Stomach (tissue), 9 donors: Measurements from ENCODE around the gene WDR49. TPM values are rescaled to one million over a fixed set of nuclear protein-coding genes. Genes with fewer than 3 reads are reported as not detected.

Experiments
- DNase-seq, 2 donors: peaks; one replicate each; pipeline versions ENCODE4 v3.0.0 to v3.0.0-alpha.2; 2013 to 2019
- H3K27ac ChIP-seq, 5 donors: fragments of 200-600 bp in 4 of 5; sonication (generic) in 4 of 5; one replicate each; pipeline ENCODE4 v1.5.1; 2013 to 2019; ENCODE audit warnings: mild to moderate bottlenecking in 1 of 5, moderate library complexity in 1 of 5
- H3K27me3 ChIP-seq, 3 donors: fragments of 200-600 bp; sonication (generic); one replicate each; pipeline ENCODE4 v1.5.1; 2017 to 2019; ENCODE audit warnings: mixed run types in 1 of 3
- H3K36me3 ChIP-seq, 4 donors: fragments of 200-600 bp; sonication (generic); 1 replicate in 3 of 4; 2 replicates in 1 of 4; pipeline ENCODE4 v1.5.1; 2016 to 2019
- H3K4me1 ChIP-seq, 4 donors: fragments of 200-600 bp; sonication (generic); one replicate each; pipeline ENCODE4 v1.5.1; 2016 to 2019
- H3K4me3 ChIP-seq, 4 donors: fragments of 200-600 bp; sonication (generic) in 3 of 4; one replicate each; pipeline ENCODE4 v1.5.1; 2016 to 2019; ENCODE audit warnings: mild to moderate bottlenecking in 1 of 4
- H3K9me3 ChIP-seq, 4 donors: fragments of 200-600 bp; sonication (generic); one replicate each; pipeline ENCODE4 v1.5.1; 2016 to 2019
- CTCF ChIP-seq, 7 experiments: fragments of 450-650 bp in 4 of 7; fragments of 200-600 bp in 3 of 7; sonication (generic) in 3 of 7; IDR thresholded peaks; one replicate each; pipeline ENCODE4 v1.5.1; 2016 to 2019; ENCODE audit warnings: antibody characterized with exemption in 7 of 7, control low read depth in 2 of 7, mild to moderate bottlenecking in 1 of 7
- EP300 ChIP-seq: sonication (generic); formaldehyde crosslinking; IDR thresholded peaks from one replicate; pipeline ENCODE4 v1.6.1; 2017; ENCODE audit warnings: antibody characterized with exemption
- POLR2A ChIP-seq, 4 donors: fragments of 450-650 bp; IDR thresholded peaks; one replicate each; pipeline ENCODE4 v1.6.1; 2016; ENCODE audit warnings: antibody characterized with exemption in 4 of 4, control low read depth in 2 of 4, mild to moderate bottlenecking in 1 of 4, moderate library complexity in 1 of 4
- POLR2AphosphoS5 ChIP-seq, 3 donors: sonication (generic); formaldehyde crosslinking; IDR thresholded peaks; one replicate each; pipeline ENCODE4 v1.6.1; 2016; ENCODE audit warnings: antibody characterized with exemption in 3 of 3
- WGBS, 5 donors: extraction: QIAGEN DNeasy Blood & Tissue Kit in 3 of 5; methylation state at CpG; one replicate each; pipeline versions ENCODE4 v1.1.5 to v1.1.7; 2013 to 2018; 5-methylcytosine and 5-hydroxymethylcytosine counted together
- intact Hi-C: fragments of 100-400 bp; cut with DNase I; formaldehyde crosslinking; loops from one replicate; pipeline ENCODE4 v1.15.1; 2023; ENCODE audit warnings: low total_unique reads
- polyA plus RNA-seq, 3 donors: library from polyadenylated mRNA; stranded (reverse); fragments of 200-250 nt; gene quantifications; one replicate each; pipeline ENCODE4 v1.2.3, GENCODE V29; 2013
- total RNA-seq, 5 donors: library from RNA; depleted of rRNA; stranded (reverse); fragments of >200 nt; gene quantifications; one replicate each; pipeline versions ENCODE4 v1.1.0 to v1.2.3, GENCODE V29; 2014 to 2016
- donor health status: healthy with polysubstance abuse.
- donor health status: Bipolar disorder and iron deficiency.
- donor health status: healthy.

The WDR49 gene
- total and polyA plus RNA-seq, 8 donors: 0.33 to 2.2 (median 1.5) TPM; not detected in 5

- H3K4me1 ChIP-seq: peaks cover 0 to 3% (median 0%) of the 10 kb centered on the region in 4 donors
- no peaks in the 10 kb centered on the region for H3K36me3 ChIP-seq
- TF ChIP-seq EP300: no peak
- no peak for TF ChIP-seq POLR2AphosphoS5 (IDR thresholded peaks at IDR 0.05)
- TF ChIP-seq POLR2A (IDR thresholded peaks at IDR 0.05): no peak
- no peak for TF ChIP-seq CTCF (IDR thresholded peaks at IDR 0.05)
- H3K27me3 ChIP-seq: no peaks in the 10 kb centered on the region
- intact Hi-C loops: no loop called here
- H3K9me3 ChIP-seq: no peaks in the 10 kb centered on the region
- H3K4me3 ChIP-seq: no peak overlapping the region
- no peak for DNase-seq
- H3K27ac ChIP-seq: no peak overlapping the region
Observed at GRCh38 chr3:167466966-167467365, 186.8 kb downstream of the WDR49 start.

- intact Hi-C loops: no loop called here
- H3K9me3 ChIP-seq: no peaks in the 10 kb centered on the region
- WGBS, 5 donors: 54 to 69% (median 67%) methylated on average over 6 of the region's 6 CpGs
- H3K36me3 ChIP-seq: no peaks in the 10 kb centered on the region
- H3K27ac ChIP-seq: no peak overlapping the region
- H3K4me3 ChIP-seq: no peak overlapping the region
- no peaks in the 10 kb centered on the region for H3K27me3 ChIP-seq
- H3K4me1 ChIP-seq: no peaks in the 10 kb centered on the region
- no peak for DNase-seq
- no peak for TF ChIP-seq POLR2AphosphoS5 (IDR thresholded peaks at IDR 0.05)
- TF ChIP-seq CTCF (IDR thresholded peaks at IDR 0.05): no peak
- TF ChIP-seq EP300: no peak
- TF ChIP-seq POLR2A (IDR thresholded peaks at IDR 0.05): no peak
Observed at GRCh38 chr3:167456157-167456799, 197.5 kb downstream of the WDR49 start.

- Histone ChIP-seq H3K4me3 (no peak overlapping the region), H3K36me3 (no peaks in the 10 kb centered on the region), H3K4me1 (no peaks in the 10 kb centered on the region), H3K27me3 (no peaks in the 10 kb centered on the region), H3K9me3 (no peaks in the 10 kb centered on the region), H3K27ac (no peak overlapping the region)
- no peak for DNase-seq
- intact Hi-C loops: no loop called here
- TF ChIP-seq EP300: no peak
- no peak for TF ChIP-seq CTCF (IDR thresholded peaks at IDR 0.05)
- TF ChIP-seq POLR2A (IDR thresholded peaks at IDR 0.05): no peak
- no peak for TF ChIP-seq POLR2AphosphoS5 (IDR thresholded peaks at IDR 0.05)
- WGBS, 5 donors: 79 to 95% (median 87%) methylated on average over 2 of the region's 2 CpGs
Observed at GRCh38 chr3:167453815-167454214, 199.9 kb downstream of the WDR49 start.

GRCh38 chr3:167451282-167451681 is 202.5 kb downstream of the WDR49 start:
- DNase-seq: no peak
- no peaks in the 10 kb centered on the region for H3K4me1 ChIP-seq
- H3K27me3 ChIP-seq: no peaks in the 10 kb centered on the region
- 0 to 47% (median 17%) methylated on average over 1 of the region's 1 CpG for WGBS, 5 donors
- no peak for TF ChIP-seq CTCF (IDR thresholded peaks at IDR 0.05)
- no peak for TF ChIP-seq POLR2A (IDR thresholded peaks at IDR 0.05)
- TF ChIP-seq POLR2AphosphoS5 (IDR thresholded peaks at IDR 0.05): no peak
- no peak for TF ChIP-seq EP300
- no peaks in the 10 kb centered on the region for H3K9me3 ChIP-seq
- H3K27ac ChIP-seq: no peak overlapping the region
- no peak overlapping the region for H3K4me3 ChIP-seq
- H3K36me3 ChIP-seq: no peaks in the 10 kb centered on the region
- intact Hi-C loops: no loop called here
